Measurements from ENCODE around the gene CDH2. TPM values are rescaled to one million over a fixed set of nuclear protein-coding genes. Genes with fewer than 3 reads are reported as not detected.

CDH2 gene
- total and polyA plus RNA-seq, 2 donors (not counting 1 experiment from before 2014, with no cell fraction given), result 2.0 to 15.3 TPM

DNA sequence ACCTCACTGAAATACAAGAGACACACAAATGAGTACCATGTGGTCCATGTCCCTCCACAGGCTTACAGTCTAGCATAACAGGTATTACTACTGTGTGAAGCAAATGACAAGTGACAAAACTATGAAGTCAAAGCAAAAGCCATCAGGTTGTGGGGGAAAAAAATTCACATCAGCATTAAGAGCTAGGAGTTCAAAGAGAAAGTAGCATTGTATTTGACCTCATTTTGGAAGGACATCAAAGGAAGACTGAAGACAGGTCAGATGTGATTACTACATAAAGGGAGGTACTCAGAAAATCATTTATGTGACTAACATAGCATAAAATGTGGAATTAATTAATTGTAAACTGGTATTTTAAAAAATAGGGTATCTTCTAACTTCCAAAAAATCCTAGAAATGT lies 224.2 kb downstream of the CDH2 start:
- H3K27me3 ChIP-seq (ENCODE audit: control insufficient read depth, insufficient read depth, low read length), result no peaks in the 10 kb centered on the region
- TF ChIP-seq, protein P1, sequence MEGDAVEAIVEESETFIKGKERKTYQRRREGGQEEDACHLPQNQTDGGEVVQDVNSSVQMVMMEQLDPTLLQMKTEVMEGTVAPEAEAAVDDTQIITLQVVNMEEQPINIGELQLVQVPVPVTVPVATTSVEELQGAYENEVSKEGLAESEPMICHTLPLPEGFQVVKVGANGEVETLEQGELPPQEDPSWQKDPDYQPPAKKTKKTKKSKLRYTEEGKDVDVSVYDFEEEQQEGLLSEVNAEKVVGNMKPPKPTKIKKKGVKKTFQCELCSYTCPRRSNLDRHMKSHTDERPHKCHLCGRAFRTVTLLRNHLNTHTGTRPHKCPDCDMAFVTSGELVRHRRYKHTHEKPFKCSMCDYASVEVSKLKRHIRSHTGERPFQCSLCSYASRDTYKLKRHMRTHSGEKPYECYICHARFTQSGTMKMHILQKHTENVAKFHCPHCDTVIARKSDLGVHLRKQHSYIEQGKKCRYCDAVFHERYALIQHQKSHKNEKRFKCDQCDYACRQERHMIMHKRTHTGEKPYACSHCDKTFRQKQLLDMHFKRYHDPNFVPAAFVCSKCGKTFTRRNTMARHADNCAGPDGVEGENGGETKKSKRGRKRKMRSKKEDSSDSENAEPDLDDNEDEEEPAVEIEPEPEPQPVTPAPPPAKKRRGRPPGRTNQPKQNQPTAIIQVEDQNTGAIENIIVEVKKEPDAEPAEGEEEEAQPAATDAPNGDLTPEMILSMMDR (conservative IDR thresholded peaks at IDR 0.05 in 1 of 2, IDR thresholded peaks at IDR 0.05 in 1 of 2; ENCODE audit: low read depth in 1 of 2, low read length in 2 of 2), result no peak
- DNase-seq (ENCODE audit: low read depth in 2 of 2), result peak in 1 of 2 donors; percentile 14

DNA sequence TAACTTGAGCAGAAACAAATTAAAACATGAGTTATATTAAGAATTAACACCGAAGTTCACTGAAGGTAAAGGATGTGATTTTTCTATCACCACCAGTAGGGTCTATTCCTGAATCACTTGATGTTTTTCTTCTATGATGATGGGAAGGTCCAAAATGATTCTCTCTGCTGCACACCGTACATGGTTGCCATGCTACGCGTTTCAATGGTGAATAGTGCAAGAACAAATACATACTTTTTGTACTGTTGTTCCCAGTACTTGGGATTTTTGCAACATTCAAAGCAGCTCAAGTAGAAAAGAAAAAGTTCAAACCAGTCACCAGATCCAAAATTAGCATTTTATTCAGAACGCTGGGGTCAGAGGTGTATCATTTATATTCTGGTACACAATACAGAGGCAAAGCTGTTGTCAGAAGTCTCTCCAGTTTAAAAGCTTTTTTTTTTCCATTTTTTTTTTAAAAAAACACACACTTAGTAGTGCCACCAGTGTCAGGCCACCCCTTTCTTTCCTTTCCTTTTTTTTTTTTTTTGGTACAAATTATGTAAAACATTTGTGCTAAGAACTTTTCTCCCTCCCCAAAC lies 226.2 kb downstream of the CDH2 start:
- Histone ChIP-seq H3K4me2 (ENCODE audit: extremely low read depth, insufficient read depth, low read length) (no peak overlapping the region), H3K4me1 (ENCODE audit: control insufficient read depth, extremely low read depth, insufficient read depth, low read length) (no peaks in the 10 kb centered on the region), H3K9me3 (ENCODE audit: control insufficient read depth, insufficient read depth, low read depth, low read length) (no peaks in the 10 kb centered on the region), H3K27ac (ENCODE audit: insufficient read depth, low read length) (no peak overlapping the region), H3K4me3 (replicated peaks in 1 of 4; ENCODE audit: control extremely low read depth in 1 of 4, insufficient read depth in 1 of 4, low read depth in 3 of 4, low read length in 4 of 4) (no peak overlapping the region), H3K9ac (ENCODE audit: insufficient read depth, low read length) (no peak overlapping the region), H3K36me3 (ENCODE audit: control insufficient read depth, insufficient read depth, low read length) (no peaks in the 10 kb centered on the region), H4K20me1 (ENCODE audit: control insufficient read depth, extremely low read depth, insufficient read depth, low read length) (no peaks in the 10 kb centered on the region), H3K27me3 (ENCODE audit: control insufficient read depth, insufficient read depth, low read length) (no peaks in the 10 kb centered on the region), H3K79me2 (ENCODE audit: control insufficient read depth, insufficient read depth, low read length) (no peaks in the 10 kb centered on the region), H2AFZ (ENCODE audit: low read length) (no peak overlapping the region)
- TF ChIP-seq, protein P1 (conservative IDR thresholded peaks at IDR 0.05 in 1 of 2, IDR thresholded peaks at IDR 0.05 in 1 of 2; ENCODE audit: low read depth in 1 of 2, low read length in 2 of 2), result no peak
- no peak for TF ChIP-seq EZH2 (IDR thresholded peaks at IDR 0.05; ENCODE audit: low read length, missing control alignments)
- DNase-seq (ENCODE audit: low read depth in 2 of 2), result no peak

More for the DNA sequence above, 224.2 kb downstream of the CDH2 start:
- Histone ChIP-seq H3K79me2 (ENCODE audit: control insufficient read depth, insufficient read depth, low read length) (no peaks in the 10 kb centered on the region), H3K27ac (ENCODE audit: insufficient read depth, low read length) (no peak overlapping the region), H3K9ac (ENCODE audit: insufficient read depth, low read length) (no peak overlapping the region), H3K36me3 (ENCODE audit: control insufficient read depth, insufficient read depth, low read length) (no peaks in the 10 kb centered on the region), H3K4me3 (replicated peaks in 1 of 4; ENCODE audit: control extremely low read depth in 1 of 4, insufficient read depth in 1 of 4, low read depth in 3 of 4, low read length in 4 of 4) (no peak overlapping the region), H3K9me3 (ENCODE audit: control insufficient read depth, insufficient read depth, low read depth, low read length) (no peaks in the 10 kb centered on the region), H2AFZ (ENCODE audit: low read length) (no peak overlapping the region), H4K20me1 (ENCODE audit: control insufficient read depth, extremely low read depth, insufficient read depth, low read length) (no peaks in the 10 kb centered on the region), H3K4me1 (ENCODE audit: control insufficient read depth, extremely low read depth, insufficient read depth, low read length) (no peaks in the 10 kb centered on the region), H3K4me2 (ENCODE audit: extremely low read depth, insufficient read depth, low read length) (no peak overlapping the region)

DNA sequence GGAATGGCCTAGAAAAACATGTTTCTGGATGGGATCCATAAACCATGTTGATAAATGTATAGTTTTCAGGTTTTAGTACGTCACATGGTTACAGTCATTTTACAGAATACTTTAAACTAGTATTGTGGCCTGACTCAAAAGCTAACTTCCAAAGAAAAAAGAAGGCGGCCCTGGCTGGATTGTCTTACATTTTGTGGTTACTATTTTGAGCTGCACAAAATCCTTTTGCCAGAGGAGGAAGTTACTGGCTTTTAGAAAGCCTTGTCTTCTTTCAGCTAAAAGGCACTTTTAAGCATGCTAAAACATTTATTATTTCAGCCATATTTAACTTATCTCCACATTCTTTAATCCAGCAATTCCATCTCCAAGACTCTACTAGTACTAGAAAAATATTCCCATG lies 227.9 kb downstream of the CDH2 start:
- TF ChIP-seq, protein P1 (conservative IDR thresholded peaks at IDR 0.05 in 1 of 2, IDR thresholded peaks at IDR 0.05 in 1 of 2; ENCODE audit: low read depth in 1 of 2, low read length in 2 of 2), result no peak
- no peak for TF ChIP-seq EZH2 (IDR thresholded peaks at IDR 0.05; ENCODE audit: low read length, missing control alignments)
- Histone ChIP-seq H3K27me3 (ENCODE audit: control insufficient read depth, insufficient read depth, low read length) (no peaks in the 10 kb centered on the region), H2AFZ (ENCODE audit: low read length) (no peak overlapping the region), H3K9me3 (ENCODE audit: control insufficient read depth, insufficient read depth, low read depth, low read length) (no peaks in the 10 kb centered on the region), H3K4me1 (ENCODE audit: control insufficient read depth, extremely low read depth, insufficient read depth, low read length) (no peaks in the 10 kb centered on the region), H3K4me2 (ENCODE audit: extremely low read depth, insufficient read depth, low read length) (no peak overlapping the region), H3K79me2 (ENCODE audit: control insufficient read depth, insufficient read depth, low read length) (no peaks in the 10 kb centered on the region), H3K27ac (ENCODE audit: insufficient read depth, low read length) (no peak overlapping the region), H3K36me3 (ENCODE audit: control insufficient read depth, insufficient read depth, low read length) (no peaks in the 10 kb centered on the region), H4K20me1 (ENCODE audit: control insufficient read depth, extremely low read depth, insufficient read depth, low read length) (no peaks in the 10 kb centered on the region), H3K4me3 (replicated peaks in 1 of 4; ENCODE audit: control extremely low read depth in 1 of 4, insufficient read depth in 1 of 4, low read depth in 3 of 4, low read length in 4 of 4) (no peak overlapping the region), H3K9ac (ENCODE audit: insufficient read depth, low read length) (no peak overlapping the region)
- DNase-seq (ENCODE audit: low read depth in 2 of 2), result peak in 1 of 2 donors; percentile 49
